ENCODE data around the gene RAB15.

RAB15 gene

DNA sequence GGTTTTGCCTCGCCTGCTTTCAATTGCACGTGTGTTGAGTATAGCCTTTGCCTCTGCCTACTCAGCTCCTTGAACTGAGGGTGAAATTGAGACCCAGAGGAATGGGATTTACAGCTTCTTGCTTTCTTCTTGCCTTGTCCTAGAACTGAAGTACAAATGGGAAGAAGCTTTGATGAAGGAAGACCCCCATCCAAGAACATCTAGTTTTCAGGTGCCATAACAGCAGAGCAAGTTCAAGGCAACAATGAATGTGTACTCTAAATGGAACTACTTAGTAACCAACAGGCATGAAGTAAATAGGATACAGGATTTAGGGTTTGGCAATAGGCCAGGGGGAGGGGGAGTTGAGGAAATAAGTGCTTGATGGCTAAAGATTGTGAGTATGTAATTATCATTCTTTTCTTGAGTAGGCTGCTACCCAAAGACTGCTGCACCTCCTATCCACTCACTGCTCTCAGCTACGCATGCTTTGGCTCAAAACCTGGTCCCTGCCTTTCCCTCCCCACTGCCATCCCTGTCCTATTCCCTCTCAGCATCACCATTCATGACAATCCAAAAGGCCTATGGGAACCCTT is 31.7 kb downstream of the RAB15 start:
- in situ Hi-C loops (cut with HindIII; ENCODE audit: low sequenced_read_pairs) = no loop called here

DNA sequence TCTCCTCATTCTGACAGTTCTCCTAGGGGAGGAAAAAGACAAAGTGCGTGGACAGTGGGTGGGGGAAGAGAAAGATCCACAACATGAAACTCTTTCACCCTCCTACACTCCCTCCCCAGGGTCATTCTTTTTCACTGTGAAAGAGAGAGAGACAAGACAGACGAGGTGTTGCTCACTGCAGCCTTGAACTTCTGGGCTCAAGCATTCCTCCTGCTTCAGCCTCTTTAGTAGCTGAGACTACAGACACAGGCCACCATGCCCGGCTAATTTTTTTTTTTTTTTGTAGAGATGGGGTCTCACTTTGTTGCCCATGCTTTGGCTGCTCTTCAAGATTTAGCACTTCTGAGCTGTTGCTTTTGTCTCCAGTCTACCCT is 32.3 kb downstream of the RAB15 start:
- in situ Hi-C loops (cut with HindIII; ENCODE audit: low sequenced_read_pairs) = no loop called here

- in situ Hi-C loops (cut with HindIII; ENCODE audit: low sequenced_read_pairs) = no loop called here
Observed at GRCh38 chr14:64938972-64939816, 32.9 kb downstream of the RAB15 start.

DNA sequence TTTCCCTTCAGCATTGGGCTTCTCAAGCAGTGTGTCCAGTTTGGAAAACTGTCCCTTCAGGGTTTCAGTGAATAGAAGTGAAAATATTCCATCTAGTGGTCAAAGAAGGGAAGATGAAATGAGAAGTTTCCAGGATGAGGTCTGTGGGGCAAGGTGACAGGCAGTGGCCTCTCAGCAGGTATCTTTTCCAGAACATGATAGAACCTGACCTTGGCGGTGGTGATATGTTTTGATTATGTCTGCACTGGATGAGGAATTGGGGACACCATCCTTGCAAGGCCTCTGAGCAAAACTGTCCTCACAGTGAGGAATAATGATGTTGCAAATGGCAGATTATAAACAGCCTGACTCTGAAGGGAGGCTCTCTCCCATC is 34.3 kb downstream of the RAB15 start:
- in situ Hi-C loops (cut with HindIII; ENCODE audit: low sequenced_read_pairs) = no loop called here

DNA sequence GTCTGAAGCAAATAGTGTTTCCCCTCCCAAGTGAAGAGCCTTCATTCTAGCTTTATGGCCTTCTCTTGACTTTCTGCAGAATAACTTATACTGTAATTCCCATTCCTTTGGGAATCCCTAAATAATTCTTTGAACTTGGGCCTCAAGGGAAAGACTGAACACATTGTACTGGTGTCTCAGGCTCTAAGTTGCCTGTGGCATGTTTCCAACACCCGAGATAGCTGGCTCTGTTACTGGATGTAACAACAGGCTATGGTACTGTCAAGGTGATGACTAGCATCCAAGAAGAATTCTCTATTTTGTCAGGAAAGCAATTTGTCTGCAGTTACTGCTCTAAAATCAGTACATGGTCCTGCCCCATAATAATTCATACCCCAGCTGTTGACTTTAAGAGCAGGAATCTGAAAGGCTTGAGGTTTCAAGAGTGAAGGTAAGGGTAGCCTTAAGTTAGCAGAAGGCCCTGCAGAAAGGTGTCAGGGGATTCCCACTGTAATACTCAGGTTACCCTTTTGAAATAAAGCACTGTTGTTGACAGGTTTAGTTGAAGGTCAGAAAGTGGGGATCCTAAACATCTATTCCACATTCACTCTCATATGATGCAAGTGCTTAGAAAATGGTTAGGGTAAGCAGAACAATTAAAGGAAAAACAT is 34.8 kb downstream of the RAB15 start:
- in situ Hi-C loops (cut with HindIII; ENCODE audit: low sequenced_read_pairs) = no loop called here

- in situ Hi-C loops (cut with HindIII; ENCODE audit: low sequenced_read_pairs) = no loop called here
Observed at GRCh38 chr14:64935508-64935907, 36.6 kb downstream of the RAB15 start.

DNA sequence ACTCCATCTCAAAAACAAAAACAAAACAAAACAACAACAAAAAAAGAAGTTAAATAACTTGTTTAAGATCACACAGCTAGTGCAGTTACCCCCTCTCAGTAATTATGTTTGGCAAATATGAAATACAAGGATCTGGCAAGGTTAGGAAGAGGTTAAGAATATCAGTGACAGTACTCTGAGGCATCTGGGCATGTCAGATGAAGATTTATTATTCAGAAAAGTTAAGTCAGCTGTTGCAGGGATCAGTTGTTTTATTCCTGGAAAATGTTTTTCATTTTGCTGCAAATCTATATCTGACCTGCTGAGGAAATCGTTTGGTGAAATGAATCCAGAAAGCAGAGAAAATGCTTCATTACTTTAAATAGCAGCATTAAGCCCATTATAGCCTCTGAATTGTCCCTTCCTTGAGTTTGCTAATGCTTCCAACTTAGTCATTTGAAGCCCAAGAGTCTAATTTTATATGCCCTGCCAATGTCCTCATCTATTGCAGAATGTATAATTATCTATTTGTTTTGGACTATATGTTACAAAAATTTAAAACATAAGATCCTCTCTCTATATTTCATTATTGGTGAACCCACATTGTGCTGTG is 37.7 kb downstream of the RAB15 start:
- in situ Hi-C loops (cut with HindIII; ENCODE audit: low sequenced_read_pairs) = no loop called here

GRCh38 chr14:64932231-64932630 is 39.9 kb downstream of the RAB15 start:
- in situ Hi-C loops (cut with HindIII; ENCODE audit: low sequenced_read_pairs) = no loop called here

DNA sequence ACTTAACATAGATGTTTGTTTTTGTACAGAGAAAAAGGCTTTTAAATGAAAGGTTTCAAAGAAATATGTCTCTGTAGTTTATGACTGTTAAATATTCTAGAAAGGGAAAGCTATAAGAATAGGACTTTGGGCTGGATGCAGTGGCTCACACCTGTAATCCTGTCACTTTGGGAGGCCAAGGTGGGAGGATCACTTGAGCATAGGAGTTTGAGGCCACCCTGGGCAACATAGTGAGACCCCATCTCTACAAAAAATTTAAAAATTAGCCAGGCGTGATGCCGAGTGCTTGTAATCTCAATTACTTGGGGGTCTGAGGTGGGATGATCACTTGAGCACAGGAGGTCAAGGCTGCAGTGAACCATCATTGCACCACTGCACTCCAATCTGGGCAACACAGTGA is 41.0 kb downstream of the RAB15 start:
- in situ Hi-C loops (cut with HindIII; ENCODE audit: low sequenced_read_pairs) = no loop called here

GRCh38 chr14:64930085-64930843 is 41.9 kb downstream of the RAB15 start:
- in situ Hi-C loops (cut with HindIII; ENCODE audit: low sequenced_read_pairs) = no loop called here

GRCh38 chr14:64929014-64929359 is 43.1 kb downstream of the RAB15 start:
- in situ Hi-C loops (cut with HindIII; ENCODE audit: low sequenced_read_pairs) = no loop called here

- in situ Hi-C loops (cut with HindIII; ENCODE audit: low sequenced_read_pairs) = no loop called here
Observed at GRCh38 chr14:64928239-64929013, 43.7 kb downstream of the RAB15 start.

GRCh38 chr14:64927031-64927430 is 45.1 kb downstream of the RAB15 start:
- in situ Hi-C loops (cut with HindIII; ENCODE audit: low sequenced_read_pairs) = no loop called here

GRCh38 chr14:64926398-64926995 is 45.6 kb downstream of the RAB15 start:
- in situ Hi-C loops (cut with HindIII; ENCODE audit: low sequenced_read_pairs) = no loop called here

DNA sequence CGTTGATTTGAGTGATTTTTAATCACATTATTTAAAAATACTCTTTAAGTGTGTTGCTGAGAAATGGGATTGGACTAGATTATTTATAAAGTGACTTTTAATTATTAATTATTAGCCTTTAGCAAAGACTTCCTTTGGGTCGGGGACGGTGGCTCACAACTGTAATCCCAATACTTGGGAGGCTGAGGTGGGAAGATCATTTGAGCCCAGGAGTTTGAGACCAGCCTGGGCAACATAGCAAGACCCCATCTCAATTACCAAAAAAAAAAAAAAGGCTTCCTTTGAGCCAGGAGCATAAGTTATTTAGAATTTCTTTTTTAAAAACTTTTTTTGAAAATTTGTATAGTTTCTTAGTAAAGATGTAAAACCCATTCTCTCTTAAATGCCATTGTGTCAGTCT is 49.1 kb downstream of the RAB15 start:
- in situ Hi-C loops (cut with HindIII; ENCODE audit: low sequenced_read_pairs) = no loop called here

DNA sequence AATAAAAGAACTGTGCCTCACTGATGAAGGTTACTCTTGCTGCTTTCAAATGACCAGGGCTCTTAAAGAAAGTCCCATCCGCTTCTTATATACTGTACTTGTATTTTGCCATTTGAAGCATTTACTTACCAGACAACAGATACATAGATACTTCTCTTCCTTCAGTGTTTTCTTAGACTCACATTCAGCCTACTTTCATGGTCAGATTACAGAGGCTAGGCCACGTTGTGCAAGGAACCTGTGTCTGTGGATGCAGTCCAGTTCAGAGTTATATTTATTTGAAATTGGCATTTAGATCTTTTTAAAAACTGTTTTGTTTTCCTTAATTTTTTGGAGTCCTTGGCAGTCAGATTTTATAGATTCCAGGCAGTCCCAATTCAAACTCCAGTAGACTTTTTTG is 51.7 kb downstream of the RAB15 start:
- in situ Hi-C loops (cut with HindIII; ENCODE audit: low sequenced_read_pairs) = no loop called here

DNA sequence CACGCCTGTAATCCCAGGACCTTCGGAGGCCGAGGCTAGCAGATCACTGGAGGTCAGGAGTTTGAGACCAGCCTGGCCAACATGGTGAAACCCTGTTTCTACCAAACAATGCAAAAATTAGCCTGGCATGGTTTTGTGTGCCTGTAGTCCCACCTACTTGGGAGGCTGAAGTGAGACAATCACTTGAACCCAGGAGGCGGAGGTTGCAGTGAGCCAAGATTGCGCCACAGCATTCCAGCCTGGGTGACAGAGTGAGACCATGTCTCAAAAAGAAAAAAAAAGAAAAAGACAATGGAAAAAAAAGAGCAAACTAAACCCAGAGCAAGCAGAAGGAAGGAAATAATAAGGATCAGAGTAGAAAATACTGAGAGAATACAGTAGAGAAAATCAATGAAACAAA is 52.5 kb downstream of the RAB15 start:
- in situ Hi-C loops (cut with HindIII; ENCODE audit: low sequenced_read_pairs) = no loop called here

GRCh38 chr14:64919215-64919614 is 52.9 kb downstream of the RAB15 start:
- in situ Hi-C loops (cut with HindIII; ENCODE audit: low sequenced_read_pairs) = no loop called here

DNA sequence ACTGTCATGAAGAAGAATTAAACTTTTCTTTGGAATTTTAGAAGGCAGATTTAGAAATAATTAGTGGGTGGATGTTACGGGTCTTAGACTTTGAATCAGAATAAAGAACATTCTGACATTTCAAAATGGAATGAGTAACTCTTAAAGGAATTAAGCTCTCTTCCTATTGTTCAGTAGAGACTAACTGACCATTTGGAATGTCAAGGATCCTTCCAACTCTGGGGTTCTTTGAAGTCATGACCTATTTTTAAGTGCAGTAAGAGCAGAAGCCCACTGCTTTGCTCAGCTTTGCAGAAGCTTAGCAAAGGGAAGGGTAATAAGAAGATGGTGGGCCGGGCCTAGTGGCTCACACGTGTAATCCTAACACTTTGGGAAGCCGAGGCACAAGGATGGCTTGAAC is 53.9 kb downstream of the RAB15 start:
- in situ Hi-C loops (cut with HindIII; ENCODE audit: low sequenced_read_pairs) = no loop called here

DNA sequence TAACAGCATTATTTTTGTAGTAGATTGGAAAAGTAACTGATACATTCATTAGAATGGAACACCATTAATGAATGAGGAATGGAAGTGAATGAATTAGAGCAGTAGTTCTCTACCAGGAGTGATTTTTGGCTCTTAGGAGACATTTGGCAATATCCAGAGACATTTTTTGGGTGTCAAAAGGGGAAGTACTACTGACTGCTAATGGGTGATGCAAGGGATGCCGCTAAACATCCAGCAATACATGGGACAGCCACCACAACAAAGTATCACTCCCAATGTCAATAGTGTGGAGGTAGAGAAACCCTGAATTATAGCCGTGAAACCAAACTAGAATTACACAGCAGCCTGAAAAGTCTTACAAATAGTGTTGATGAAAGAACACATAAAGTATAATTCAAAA is 56.3 kb downstream of the RAB15 start:
- in situ Hi-C loops (cut with HindIII; ENCODE audit: low sequenced_read_pairs) = no loop called here

All from endothelial cell of hepatic sinusoid (primary cell).